ENCODE data around the gene PXDN. TPM values are rescaled to one million over a fixed set of nuclear protein-coding genes. Genes with fewer than 3 reads are reported as not detected.

The PXDN gene, protein sequence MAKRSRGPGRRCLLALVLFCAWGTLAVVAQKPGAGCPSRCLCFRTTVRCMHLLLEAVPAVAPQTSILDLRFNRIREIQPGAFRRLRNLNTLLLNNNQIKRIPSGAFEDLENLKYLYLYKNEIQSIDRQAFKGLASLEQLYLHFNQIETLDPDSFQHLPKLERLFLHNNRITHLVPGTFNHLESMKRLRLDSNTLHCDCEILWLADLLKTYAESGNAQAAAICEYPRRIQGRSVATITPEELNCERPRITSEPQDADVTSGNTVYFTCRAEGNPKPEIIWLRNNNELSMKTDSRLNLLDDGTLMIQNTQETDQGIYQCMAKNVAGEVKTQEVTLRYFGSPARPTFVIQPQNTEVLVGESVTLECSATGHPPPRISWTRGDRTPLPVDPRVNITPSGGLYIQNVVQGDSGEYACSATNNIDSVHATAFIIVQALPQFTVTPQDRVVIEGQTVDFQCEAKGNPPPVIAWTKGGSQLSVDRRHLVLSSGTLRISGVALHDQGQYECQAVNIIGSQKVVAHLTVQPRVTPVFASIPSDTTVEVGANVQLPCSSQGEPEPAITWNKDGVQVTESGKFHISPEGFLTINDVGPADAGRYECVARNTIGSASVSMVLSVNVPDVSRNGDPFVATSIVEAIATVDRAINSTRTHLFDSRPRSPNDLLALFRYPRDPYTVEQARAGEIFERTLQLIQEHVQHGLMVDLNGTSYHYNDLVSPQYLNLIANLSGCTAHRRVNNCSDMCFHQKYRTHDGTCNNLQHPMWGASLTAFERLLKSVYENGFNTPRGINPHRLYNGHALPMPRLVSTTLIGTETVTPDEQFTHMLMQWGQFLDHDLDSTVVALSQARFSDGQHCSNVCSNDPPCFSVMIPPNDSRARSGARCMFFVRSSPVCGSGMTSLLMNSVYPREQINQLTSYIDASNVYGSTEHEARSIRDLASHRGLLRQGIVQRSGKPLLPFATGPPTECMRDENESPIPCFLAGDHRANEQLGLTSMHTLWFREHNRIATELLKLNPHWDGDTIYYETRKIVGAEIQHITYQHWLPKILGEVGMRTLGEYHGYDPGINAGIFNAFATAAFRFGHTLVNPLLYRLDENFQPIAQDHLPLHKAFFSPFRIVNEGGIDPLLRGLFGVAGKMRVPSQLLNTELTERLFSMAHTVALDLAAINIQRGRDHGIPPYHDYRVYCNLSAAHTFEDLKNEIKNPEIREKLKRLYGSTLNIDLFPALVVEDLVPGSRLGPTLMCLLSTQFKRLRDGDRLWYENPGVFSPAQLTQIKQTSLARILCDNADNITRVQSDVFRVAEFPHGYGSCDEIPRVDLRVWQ (N-terminal part only)
- total RNA-seq: 459 and 488 TPM in 2 replicates
- long read RNA-seq, full-length matches to known transcripts: 11 of 325 reads
- long read RNA-seq, partial matches to known transcripts: 126 of 325 reads
- long read RNA-seq, other reads (novel, unspliced or antisense): 188 of 325 reads

DNA sequence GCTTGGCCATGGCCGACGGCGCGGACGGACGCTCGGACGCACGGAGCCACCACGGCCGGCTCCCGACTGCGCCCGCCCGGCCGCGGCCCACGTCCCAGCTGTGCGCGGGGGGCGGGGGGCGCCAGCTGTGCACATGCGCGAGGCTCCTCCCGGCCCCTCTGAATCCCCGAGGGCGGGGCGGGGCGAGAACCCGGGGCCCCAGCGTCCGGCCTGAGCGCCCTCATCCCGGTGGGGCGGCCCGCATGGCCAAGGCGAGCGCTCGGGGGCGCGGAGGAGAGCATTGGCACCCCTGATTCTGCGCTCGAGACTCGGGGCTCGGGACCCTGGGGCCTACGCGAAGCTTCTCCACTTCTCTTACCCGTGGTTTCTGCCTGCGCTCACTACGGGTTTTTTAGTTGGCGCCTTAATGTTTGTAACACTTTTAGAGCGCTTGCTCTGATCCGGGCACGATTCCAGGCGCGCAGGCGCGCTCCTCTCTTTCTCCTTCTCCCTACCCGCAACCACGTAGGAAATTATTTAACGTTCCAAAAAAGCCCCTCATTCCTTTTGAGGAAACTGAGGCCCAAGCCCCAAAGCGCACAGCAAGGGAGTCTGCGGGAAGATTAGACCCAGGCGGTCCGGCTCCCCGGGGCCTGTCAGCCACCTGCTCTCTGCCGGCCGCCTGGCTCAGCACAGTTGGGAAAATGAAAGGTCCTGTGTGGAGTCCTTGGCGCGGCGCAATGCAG is at the start of gene PXDN:
Gene PXDN, minus strand, starts transcription at position 70 of the 725 bp plus-strand sequence. Its CDS starts 60 bp downstream, at position 10.
- peak; percentile 84 for DNase-seq (ENCODE audit: extremely low spot score, unreplicated experiment)
- H3K4me3 Mint-ChIP-seq (ENCODE audit: unreplicated experiment): peak within 1 kb of the TSS; percentile 96
- TF ChIP-seq, protein P1, sequence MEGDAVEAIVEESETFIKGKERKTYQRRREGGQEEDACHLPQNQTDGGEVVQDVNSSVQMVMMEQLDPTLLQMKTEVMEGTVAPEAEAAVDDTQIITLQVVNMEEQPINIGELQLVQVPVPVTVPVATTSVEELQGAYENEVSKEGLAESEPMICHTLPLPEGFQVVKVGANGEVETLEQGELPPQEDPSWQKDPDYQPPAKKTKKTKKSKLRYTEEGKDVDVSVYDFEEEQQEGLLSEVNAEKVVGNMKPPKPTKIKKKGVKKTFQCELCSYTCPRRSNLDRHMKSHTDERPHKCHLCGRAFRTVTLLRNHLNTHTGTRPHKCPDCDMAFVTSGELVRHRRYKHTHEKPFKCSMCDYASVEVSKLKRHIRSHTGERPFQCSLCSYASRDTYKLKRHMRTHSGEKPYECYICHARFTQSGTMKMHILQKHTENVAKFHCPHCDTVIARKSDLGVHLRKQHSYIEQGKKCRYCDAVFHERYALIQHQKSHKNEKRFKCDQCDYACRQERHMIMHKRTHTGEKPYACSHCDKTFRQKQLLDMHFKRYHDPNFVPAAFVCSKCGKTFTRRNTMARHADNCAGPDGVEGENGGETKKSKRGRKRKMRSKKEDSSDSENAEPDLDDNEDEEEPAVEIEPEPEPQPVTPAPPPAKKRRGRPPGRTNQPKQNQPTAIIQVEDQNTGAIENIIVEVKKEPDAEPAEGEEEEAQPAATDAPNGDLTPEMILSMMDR (IDR thresholded peaks at IDR 0.05): no peak
- H3K27me3 Mint-ChIP-seq (ENCODE audit: unreplicated experiment): no peaks in the 10 kb centered on the region
- peaks cover 36% of the 10 kb centered on the region for H3K4me1 Mint-ChIP-seq (ENCODE audit: unreplicated experiment)
- peak within 1 kb of the TSS; percentile 72 for H3K27ac Mint-ChIP-seq (ENCODE audit: unreplicated experiment)
- no peaks in the 10 kb centered on the region for H3K36me3 Mint-ChIP-seq (ENCODE audit: unreplicated experiment)
- H3K9me3 Mint-ChIP-seq (ENCODE audit: unreplicated experiment): no peaks in the 10 kb centered on the region

DNA sequence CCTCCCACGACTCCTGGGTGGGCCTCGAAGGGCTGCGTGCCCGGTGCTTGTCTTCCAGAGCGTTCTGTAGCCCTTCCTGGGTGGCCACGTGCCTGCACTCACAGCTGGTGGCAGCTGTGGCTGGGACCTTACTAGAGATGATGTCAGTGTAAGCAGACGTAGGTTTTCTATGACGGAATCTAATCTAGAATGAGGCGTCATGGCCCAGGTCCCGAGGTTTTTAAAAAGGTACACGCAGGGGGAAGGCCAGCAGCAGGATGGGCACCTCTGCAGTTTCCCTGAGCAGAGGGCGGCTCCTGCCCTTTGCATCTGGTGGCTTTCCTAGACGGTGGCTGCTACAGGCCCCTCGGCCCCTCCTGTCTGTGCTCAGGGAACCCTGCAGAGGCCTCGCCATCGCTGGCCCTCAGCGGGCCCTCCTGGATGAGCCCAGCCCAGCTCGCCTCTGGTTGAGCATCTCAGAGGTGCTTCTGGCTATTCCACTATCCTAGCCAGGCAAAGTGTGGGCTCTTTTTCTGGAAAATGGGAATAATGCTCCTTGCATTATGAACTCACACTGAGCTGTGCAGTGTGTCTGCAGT is 49.6 kb upstream of the PXDN start:
- no peak for DNase-seq (ENCODE audit: extremely low spot score, unreplicated experiment)
- no peaks in the 10 kb centered on the region for H3K9me3 Mint-ChIP-seq (ENCODE audit: unreplicated experiment)
- H3K27me3 Mint-ChIP-seq (ENCODE audit: unreplicated experiment): peaks cover 7% of the 10 kb centered on the region
- TF ChIP-seq, protein P1 (IDR thresholded peaks at IDR 0.05): no peak
- no peak overlapping the region for H3K27ac Mint-ChIP-seq (ENCODE audit: unreplicated experiment)
- H3K36me3 Mint-ChIP-seq (ENCODE audit: unreplicated experiment): no peaks in the 10 kb centered on the region
- H3K4me3 Mint-ChIP-seq (ENCODE audit: unreplicated experiment): no peak overlapping the region
- H3K4me1 Mint-ChIP-seq (ENCODE audit: unreplicated experiment): no peaks in the 10 kb centered on the region

DNA sequence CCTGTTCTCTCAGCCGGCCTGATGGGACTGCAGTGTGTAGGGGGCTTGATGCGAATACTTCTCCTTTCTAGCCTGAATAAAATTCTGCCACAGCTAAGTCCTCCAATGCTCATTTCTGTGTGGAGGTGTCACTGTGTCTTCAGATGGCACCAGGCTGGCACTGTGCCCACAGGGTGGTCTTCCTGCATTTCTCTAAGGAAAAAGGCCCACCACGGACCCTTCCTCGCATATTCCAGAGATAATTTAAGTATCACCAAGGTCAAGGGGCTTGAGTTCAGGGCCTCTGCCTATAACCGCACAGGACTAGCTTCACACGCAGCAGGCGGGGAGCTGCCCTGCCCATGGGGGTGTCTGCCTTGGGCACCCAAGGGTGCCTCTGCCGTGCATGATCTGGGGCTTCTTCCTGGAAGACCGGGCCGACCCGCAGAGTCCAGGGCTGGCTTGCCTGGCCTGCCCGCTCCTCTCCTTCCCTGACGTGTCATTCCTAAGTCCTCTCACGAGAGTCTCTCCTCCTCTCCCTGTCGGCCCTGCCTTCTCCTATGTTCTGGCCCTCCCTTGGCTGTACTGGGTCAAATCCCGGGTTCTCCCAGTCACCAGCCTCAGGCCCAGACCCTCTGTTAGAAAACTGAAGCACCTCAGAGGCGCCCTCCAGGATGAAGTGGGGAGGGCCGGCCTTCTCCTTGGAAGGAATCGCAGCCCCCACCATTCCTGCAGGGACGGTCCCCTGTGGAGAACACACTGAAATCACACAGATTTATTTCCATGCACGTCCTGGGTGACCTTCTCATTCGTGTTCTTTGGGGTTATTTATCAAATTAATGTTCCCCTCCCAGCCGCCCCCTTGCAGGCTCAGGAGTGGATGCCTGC is 48.9 kb upstream of the PXDN start:
- no peaks in the 10 kb centered on the region for H3K4me1 Mint-ChIP-seq (ENCODE audit: unreplicated experiment)
- no peak overlapping the region for H3K27ac Mint-ChIP-seq (ENCODE audit: unreplicated experiment)
- TF ChIP-seq, protein P1 (IDR thresholded peaks at IDR 0.05): no peak
- DNase-seq (ENCODE audit: extremely low spot score, unreplicated experiment): no peak
- no peak overlapping the region for H3K4me3 Mint-ChIP-seq (ENCODE audit: unreplicated experiment)
- H3K9me3 Mint-ChIP-seq (ENCODE audit: unreplicated experiment): no peaks in the 10 kb centered on the region
- peaks cover 10% of the 10 kb centered on the region for H3K27me3 Mint-ChIP-seq (ENCODE audit: unreplicated experiment)
- no peaks in the 10 kb centered on the region for H3K36me3 Mint-ChIP-seq (ENCODE audit: unreplicated experiment)

Measured in osteocyte (in vitro differentiated cells).